ENCODE results near the gene AP1B1.

AP1B1 gene

DNA sequence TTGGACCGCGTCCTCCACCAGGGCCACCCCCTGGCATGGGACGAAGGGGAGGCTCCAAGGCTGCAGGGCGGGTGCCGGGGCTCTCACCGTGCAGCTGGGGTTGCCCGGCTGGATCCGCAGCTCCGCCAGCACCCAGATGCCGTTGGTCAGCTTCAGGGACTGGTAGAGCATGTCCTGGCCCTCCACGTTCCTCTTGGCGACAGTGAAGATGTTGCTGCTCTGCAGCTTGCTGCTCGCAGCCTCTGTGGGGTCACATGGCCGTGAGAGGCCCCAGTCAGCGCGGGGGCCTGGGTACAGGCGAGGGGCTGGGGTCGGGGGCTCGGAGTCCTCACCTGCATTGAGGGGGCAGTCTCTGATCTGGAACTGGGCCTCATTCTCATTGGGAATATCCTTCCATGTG is 58.1 kb downstream of the AP1B1 start:
- DNase-seq: no peak

DNA sequence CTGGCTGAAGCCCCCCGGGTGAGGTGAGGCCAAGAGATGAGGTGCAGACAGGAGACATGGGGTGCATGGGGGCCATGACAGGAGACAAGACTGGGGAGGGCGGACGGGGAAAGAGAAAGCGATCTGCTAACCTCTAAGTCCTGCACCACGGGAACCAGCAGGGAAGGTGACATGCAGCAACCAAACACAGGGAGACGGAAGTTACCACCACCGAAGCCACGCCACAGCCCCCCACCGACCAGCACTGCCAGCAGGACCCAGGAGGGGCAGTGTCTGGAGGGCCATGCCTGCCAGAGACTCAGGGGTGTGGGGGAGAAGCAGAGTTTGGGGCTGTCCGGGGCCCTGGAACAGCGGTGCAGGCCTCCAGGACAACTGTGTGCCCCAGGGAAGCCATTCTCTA is 58.8 kb downstream of the AP1B1 start:
- DNase-seq: no peak

DNA sequence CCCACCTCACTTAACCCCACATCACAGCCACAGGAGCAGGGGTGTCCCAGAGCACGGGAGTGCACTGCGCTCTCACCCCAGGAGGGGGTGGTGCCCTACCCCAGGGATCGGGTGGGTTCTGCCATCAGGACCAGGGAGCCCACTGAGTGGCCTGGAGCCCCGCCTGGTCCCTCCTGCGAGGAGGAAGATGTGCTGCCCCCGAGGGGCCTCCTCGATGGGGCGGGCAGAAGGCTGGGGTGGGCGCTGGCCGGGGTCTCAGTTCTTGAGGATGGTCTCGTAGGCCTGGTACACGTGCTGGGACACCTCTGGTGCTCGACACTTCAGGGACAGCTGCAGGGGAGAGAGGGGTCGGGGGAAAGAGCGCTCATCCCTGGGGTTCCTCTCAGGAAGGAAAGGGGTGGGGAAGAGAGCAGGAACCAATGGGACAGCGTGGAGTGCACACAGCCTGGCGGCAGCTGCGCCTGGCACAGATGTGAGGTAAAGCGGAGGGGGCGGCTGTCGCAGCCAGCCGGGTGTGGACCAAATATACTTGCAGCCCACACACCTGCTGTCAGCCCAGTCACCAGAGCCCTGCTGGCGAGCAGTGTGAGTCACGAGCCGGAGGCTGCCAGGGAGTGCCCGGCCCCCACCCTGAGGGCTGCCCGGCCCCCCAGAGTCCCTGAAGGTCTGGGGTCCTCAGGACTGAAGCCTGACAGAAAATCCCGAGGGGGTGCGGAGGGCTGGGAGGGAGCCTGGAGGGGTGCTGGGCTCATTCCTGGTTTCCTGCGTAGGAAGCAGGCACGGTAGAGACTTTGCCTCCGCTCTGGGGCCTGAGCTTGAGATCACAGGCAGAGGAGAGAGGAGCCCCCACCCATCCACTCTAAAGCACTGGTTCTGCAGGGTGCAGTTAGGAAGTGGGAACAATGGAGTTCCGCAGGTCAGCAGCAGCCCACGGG is 59.5 kb downstream of the AP1B1 start:
- DNase-seq: no peak

DNA sequence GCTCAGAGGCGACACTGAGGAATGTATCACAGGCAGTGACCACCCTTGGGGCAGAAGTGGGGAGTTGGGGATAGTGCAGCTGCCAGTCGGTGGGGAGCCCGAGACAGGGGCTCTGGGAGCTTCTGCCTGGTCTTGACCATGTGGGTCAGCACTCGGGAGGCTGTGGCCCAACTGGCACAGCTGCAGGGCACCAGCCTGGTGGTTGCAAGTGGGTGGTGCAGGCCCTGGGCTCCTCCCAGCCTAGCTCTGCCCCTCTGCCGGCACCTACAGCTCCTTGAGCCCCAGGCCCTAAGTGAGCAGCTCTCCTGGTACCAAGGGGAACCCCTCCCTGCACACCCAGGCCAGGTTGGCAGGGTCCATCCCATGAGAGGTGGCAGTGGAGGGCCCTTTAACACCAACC is 60.3 kb downstream of the AP1B1 start:
- DNase-seq: no peak

DNA sequence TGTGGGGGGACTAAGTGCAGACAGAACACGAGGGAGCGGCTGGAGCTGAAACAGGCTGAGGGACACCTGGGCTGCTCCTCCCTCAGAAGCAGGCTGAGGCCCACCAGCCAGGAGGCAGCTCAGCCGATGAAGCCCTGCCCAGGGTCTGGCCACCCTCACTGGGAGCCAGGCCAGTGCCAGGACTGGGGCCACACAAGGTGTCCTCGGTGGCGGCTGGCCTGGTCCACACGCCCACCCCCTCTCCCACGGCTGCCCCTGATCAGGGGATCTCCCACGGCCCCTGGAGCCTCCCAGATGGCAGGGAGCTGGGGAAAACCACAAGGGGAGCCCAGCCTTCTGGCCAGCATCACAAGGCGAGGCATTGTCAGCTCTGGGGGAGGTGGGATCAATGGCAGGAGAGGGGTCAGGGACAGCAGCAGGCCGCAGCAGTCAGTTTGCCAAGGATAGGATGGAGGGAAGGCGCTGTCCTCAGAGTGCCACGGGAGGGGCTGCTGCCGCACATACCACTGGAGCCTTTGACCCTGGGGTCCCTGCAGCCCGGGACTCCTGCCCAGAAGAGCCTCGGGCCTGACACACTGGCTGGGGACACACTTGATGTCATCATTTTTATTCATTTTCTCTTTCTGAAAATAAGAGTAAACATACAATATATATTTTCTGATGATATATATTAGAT is 61.1 kb downstream of the AP1B1 start:
- DNase-seq: no peak

DNA sequence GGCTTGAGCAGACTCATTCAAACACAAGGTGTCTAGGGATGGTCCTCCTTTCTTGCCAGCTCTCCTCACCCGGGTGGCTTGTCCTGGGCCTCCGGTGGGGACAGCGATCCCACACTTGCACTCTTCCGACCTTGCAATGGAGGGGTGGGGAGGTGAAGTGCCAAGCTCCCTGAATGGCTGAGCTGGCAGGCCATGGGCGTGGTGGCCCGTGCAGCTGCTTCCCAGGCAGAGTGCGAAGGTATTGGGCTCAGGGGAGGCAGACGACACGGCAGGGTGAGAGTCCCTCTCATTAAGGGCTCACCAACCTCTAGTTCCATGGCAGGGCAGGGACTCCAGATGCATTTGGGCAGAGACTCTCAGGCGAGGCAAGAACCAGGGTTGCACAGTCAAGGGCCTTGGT is 61.9 kb downstream of the AP1B1 start:
- no peak for DNase-seq

DNA sequence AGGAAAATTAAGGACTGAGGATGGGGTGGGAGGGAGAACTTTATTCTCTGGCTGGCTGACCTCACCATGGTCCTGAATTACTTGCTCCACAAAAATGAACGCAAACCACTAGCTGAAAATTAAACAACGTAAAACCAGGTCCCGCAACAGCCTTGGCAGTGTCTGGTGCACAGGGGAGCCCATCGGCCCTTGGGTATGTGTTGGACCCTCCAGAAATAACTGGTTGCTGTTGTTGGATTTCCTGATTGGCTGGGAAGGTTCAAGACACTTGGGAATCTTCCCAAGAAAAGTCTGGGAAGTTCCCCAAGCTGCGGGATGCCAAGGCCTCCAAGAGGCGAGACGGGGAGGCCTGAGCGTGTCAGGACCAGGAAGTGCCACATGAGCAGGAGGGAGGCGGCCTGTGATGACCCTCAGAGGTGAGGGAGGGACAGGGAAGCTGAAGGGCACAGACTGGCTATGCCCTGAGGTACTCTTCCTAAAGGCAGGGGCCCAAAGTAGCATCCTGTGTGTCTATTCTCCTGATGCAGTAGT is 62.5 kb downstream of the AP1B1 start:
- no peak for DNase-seq

DNA sequence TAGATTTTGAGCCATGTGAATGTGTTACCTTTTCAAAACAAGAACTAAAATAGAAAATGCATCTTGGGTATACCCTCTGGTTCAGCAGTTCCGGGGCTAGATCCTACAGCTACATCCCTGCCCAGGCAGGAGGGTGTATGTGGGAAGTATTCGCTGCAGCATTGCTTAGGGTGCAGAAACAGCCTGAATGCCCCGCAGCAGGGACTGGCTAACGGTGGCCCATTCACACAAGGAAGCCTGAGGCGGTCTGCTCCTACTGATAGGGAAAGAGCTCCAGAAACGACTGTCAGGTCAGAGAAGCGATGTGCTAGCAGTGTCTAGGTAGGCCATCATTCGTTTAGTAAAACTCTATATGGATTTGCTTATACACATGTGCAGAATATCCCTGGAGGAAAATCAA is 63.0 kb downstream of the AP1B1 start:
- no peak for DNase-seq

DNA sequence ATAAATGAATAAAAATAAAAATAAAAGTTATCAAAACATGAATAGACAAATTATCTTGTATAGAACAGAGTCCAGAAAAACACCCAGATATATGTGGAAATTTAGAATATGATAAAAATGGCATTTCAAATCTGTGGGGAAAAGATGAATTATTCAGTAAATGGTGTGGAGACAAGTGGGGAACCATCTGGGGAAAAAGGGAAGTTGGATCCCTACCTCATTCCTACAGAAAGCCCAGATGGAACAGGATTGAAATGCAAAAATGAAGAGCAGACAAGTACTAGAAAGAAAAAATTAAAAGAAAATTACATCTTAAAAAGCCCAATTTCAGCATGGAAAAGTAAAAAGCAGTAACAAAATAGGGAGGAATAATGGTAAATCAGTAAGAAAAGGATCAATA is 64.7 kb downstream of the AP1B1 start:
- no peak for DNase-seq

DNA sequence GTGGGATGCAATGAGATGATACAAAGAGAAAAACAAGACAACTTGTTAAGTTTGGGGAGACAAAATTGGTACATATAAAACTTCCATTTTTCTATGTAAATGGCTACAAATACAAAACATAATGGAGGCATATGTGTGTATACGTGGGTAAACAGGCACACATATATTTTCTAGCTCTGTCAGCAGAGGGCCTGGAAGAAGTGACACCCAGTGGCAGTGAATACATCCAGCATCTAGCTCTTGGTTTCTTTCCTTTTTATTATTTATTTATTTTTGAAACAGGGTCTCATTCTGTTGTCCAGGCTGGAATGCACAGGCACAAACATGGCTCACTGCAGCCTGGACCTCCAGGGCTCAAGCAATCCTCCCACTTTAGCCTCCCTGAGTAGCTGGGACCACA is 67.8 kb downstream of the AP1B1 start:
- DNase-seq: no peak

DNA sequence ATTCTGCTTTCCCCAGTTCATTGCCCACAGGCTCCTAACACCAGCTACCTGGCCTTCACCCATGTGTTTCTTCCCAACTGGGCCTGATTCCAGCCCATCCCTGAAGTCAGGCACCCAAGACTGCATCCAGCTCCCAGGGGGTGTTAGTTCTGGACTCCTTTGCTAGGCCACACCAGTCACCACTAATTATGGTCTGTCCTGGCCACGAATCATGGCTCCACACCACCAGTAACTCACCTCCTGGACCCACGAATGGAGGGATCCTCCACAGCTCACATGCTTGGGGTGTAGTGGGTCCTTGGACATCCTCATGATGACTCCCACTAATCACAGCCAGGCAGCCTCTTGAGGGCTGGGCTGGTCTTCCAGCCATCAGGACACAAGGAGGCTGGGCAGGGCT is 69.3 kb downstream of the AP1B1 start:
- no peak for DNase-seq

DNA sequence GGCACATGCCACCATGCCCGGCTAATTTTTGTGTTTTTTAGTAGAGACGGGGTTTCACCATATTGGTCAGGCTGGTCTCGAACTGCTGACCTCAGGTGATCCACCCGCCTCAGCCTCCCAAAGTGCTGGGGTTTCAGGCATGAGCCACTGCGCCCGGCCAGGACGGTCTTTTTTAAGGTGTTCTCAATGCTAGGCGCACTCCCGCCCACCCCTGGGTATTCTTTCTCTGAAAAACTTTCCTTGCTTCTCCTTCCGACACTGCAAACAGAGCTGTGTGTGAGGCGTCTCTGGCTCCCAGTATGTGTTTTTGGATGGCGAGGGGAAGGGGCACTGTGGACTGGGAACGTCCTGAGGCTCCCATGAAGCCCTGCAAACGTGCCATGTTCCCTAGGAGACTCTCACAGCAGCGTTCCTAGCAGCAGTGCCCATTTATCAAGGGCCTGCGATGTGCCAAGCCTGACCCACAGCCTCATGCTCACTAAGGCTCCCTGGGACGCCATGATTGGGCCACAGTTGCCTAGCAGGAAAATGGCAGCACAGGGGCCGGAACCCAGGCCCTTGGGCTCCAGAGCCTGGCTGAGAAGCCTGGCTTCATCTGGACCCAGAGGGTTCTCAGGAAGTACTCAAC is 70.4 kb downstream of the AP1B1 start:
- no peak for DNase-seq

DNA sequence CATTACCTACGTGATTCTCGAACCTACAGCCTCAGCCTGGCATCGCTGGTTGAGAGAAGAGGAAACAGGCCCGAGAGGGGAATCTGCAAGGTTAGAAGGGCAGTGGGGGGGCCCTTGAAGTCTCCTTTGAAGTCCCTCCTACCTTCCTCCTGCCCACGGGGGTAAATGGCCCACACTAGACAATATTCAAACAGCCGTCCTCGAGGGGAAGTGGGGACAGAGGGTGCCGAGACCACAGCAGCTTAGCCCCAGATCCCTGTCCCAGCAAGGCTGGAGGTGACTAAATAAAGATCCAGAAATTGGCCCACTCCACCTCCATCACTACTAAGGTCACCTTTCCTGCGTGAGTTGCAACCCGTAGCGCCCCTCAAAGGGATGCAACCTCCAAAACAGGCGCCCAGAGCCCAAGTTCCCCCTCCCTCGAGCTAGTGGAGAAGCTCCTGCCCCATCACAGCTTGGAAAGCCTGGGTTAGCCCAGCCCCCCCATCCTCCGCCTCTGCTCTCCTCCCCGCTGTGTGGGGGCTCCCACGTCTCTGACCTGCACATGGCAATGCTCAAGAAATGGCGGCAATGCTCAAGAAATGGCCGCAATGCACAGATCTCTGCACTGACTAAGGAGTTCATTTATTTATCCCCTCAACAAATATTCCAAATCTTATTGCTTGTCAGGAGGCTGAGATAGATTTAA is 72.1 kb downstream of the AP1B1 start:
- no peak for DNase-seq

DNA sequence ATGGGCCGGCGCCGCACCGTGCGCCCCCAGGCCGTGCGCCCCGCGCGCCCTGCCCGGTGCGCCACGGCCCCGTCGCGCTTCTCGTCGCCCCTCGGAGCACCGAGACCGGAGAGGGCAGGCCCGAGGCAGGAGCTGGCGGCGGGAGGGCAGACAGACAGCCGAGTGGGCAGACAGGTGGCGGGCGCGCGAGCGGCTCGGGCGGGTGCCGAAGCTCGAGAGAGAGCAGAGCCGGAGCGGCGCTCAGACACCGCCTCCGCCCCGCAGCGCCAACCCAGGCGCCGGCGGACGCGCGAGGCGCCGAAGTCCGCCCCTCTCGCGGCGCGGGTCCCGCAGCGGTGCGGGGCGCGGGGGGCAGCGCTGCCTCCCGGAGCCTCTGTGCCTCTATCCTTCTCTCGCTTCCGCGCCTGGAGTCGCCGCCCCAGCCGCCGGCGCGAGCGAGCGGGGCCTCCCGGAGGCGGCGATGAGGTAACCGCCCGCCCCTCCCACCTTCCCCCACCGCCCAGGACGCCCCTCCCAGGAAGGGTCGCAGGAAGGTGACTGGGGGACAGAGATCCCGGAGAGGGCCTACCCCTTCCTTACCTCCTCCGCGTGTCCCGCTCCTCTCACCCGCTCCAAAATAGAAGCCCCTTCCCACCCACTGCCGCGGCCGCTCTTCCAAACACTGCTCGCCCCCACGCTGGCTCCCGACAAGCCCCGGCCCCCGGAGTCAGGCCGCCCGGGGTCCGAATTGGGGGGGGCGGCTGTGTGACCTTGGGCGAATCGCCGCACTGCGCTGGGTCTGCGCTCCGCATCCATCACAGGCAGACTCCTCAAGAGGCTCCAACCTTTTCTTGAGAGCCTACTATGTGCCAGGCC is 72.9 kb downstream of the AP1B1 start, which contains the start of gene RASL10A:
RASL10A (minus strand) TSS at position 412 of the 855 bp plus-strand sequence. CDS start 451 bp downstream, outside the sequence.
- DNase-seq: peak in 1 of 2 experiments; percentile 11

DNA sequence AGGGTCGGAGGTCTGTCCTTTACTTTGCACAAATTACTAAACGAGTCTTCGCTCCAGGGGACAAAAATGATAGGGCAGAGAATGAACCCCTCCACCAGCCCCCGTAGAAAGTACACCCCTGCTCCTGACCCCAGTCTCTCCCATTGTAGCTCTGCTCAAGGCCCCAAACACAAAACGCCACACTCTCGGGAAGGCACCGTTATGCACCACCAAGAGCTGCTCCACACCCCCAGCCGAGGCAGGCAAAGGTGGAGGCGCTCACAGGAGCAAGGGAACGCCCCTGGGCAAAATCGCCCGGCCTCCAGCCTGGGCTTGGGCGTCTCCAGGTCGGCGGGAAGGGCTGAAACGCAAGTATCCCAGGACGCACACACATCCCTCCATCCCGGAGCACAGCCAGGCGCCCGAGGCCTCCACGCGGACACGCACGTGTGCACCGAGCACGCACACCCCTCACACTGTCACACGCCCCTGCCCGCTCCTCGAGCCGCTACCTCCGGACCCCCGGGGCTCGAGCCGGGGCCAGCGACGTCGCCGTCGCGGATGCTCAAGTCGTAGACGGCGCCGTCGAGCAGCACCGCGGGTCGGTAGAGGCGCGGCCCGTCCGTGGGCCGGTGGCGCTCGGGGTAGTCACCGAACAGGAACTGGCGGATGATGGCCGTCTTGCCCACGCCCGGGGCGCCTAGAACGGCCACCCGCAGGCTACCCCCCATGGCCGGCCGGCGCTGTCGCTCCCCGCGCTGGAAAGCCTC is 73.7 kb downstream of the AP1B1 start:
- no peak for DNase-seq

DNA sequence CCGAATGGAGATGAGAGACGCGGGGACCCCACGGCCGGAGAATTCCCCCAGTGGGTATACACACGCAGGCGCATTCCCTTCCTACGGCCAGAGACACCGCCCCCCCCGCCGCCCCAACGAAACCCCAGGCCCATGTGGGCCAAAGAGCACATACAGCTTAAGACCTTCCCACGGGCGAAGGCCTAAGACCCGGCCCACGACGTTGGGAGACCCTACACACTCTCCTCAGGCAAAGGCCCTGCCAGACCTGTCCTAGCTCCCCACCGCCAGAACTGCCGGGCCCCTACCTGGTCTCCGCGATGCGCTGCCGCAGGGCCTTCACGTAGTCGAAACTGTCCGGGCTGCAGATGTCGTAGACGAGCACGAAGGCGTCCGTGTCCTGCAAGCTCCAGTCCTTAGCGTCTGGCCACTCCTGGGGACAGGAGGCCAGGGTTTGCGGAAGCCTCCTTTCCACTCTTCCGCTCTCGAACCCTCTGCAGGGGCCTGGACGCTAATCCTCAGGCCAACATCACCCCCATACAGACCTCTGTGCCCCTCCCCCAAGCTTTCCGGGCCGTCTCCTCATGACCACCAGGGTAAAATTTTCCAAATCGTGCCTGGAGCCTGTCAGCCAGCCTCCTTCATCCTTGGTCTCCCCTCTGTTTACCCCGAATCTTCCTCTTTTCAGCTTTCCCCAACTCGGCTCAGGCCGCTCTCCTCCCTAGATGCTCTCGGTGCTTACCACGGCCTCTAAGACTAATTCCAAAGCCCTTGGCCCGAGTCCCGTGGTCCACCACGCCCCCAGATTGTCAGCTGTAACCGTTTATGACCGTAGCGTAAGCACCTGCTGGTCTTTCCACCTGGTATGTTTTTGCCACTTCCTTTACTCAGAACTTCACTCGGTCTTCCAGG is 74.5 kb downstream of the AP1B1 start:
- peak; percentile 2 to 28 for DNase-seq

DNA sequence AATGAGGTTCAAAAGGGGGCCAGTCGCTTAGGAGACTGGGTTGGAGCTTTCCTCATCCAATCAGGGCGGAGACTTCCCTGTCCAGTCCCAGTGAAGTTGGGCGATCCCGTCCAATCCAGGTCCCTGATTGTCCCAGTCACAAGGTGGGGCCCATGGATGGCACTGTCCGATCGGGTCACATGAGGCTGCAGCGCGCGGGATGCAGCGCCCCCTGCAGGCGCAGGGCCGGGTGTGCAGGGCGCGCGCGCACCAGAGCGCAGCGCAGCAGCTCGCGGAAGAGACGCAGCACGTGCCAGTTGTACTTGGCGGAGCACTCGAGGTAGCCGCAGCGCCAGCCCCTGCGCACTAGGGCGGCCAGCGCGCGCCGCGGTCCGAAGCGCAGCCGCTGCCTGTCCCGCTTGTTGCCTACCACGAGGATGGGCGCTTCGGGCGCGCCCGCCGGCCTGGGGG is 75.2 kb downstream of the AP1B1 start:
- no peak for DNase-seq

DNA sequence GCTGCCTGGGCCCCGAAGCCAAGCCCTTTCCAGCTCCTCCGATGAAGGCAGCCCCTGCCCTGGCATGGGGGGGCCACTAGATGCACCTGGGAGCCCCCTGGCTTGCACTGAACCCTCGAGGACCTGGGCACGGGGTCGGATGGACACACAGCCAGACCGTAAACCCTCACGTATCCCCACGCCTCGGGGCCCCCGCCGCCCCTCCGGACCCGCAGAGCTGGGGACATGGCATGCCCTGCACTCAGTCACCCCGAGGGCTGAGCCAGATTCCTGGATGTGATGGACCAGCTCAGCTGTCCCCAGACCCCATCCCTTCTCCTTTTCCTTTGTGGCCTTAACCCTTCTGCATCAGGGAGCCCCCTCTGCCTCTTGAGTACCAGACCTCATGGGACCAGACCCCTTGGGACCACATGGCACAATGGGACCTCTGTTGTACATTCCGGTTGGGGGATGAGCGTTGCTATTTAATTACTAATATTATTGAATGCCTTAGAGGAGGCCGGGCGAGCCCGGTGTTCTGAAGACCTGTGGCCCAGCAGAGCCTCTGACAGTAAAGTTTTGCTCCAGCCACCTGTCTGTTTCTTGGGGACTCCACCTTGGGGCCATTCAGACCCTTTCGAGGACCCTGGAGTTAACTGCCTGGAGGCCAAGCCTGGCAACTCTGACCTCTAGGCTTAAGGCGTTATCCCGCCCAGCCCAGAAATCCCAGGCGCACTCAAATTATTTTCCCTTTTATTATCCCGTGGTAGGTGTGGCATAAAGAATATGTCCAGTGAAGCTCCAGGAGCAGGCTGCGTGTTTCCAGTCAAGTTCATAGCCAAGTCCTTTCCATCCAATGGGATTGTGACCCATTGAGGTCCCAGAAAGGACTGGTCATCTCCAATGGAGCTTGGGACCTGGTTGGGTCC is 75.9 kb downstream of the AP1B1 start:
- DNase-seq: no peak
